PC-9 (cell line): ENCODE data around the gene SUN3.

Experiments used
- CTCF ChIP-seq: fragments of 200-600 bp; sonication (generic); conservative IDR thresholded peaks from 2 replicates; pipeline ENCODE4 v1.6.1; 2017; ENCODE audit warnings: mixed run types, antibody characterized with exemption, mild to moderate bottlenecking, moderate library complexity
- EZH2 ChIP-seq: fragments of 200-600 bp; sonication (generic); IDR thresholded peaks from 2 replicates; pipeline ENCODE4 v1.8.0; 2017; ENCODE audit warnings: antibody characterized with exemption, low read depth

DNA sequence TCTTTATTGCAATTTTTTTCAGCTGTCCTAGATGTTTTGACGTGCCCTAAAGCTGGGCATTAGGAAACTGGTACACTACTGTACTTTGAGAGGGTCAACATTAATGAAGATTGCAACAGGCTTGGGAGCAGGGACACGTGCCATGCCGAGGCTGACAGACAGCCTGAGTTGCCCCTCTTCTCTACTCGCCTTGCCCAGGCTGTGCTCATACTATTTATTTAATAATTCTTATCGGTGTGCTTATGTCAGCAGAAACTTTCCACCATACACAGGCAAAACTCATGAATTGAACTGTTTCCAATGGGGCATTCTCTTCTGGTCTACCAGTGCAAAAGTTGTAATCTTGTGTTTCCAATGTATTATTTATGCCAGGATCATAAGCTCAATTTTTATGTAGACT is 30.8 kb upstream of the SUN3 start:
- TF ChIP-seq CTCF, result no peak
- no peak for TF ChIP-seq EZH2
